CD4-positive, alpha-beta T cell treated with Interleukin-17A for 1 hour (primary cell): ENCODE measurements around the gene BCHE.

Experiments used
- DNase-seq: peaks from one replicate; pipeline ENCODE4 v3.0.0-alpha.2; 2020

The BCHE gene

DNA sequence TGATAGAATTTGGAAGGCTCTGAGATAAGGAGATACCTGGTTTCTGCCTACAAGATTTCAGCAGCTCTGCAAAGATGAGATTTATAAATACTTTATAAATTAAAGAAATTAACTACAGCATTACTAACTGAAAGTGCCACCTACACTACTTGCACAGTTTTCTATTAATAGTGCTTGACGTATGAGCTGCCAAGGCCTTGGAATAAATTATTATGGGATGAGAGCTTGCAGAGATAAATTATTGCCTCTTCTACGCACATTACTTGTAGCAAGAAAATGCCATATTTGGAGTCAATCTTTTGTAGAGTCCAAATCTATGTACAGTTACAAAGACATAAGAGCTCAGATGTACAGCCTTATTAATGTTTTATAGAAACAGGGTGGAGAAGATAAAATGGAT is 89.1 kb downstream of the BCHE start:
- DNase-seq: no peak

DNA sequence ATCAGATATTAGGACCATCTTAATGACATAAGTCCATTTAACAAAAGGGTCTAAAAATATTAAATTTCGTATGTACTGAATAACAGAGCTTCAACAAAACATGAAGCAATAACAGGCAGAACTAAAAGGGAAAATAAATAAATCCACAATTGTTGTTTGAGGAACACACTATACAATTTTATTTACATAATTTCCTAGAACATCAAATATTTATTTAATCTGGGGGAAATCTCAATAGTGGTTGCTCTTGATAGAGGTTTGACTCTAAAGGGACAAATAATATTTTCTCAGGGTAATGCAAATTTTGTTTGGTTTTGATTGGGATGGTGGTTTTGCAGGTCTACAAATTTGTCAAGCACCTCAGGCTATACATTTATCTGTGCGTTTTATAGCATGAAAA is 90.3 kb downstream of the BCHE start:
- DNase-seq: no peak

- no peak for DNase-seq
These were observed 93.2 kb downstream of the BCHE start for GRCh38 chr3:165744025-165744424.

GRCh38 chr3:165742351-165742750 is 94.9 kb downstream of the BCHE start:
- no peak for DNase-seq

DNA sequence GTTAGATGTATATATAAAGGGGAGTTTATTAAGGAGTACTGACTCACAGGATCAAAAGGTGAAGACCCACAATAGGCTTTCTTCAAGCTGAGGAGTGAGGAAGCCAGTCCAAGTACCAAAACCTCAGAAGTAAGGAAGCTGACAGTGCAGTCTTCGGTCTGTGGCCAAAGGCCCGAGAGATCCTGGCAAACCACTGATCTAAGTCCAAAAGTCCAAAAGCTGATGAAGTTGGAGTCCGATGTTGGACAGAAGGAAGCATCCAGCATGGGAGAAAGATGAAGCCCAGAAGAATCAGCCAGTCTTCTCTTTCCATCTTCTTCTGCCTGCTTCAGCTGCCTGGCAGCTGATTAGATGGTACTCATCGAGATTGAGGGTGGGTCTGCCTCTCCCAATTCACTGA is 107.5 kb downstream of the BCHE start:
- DNase-seq: no peak

DNA sequence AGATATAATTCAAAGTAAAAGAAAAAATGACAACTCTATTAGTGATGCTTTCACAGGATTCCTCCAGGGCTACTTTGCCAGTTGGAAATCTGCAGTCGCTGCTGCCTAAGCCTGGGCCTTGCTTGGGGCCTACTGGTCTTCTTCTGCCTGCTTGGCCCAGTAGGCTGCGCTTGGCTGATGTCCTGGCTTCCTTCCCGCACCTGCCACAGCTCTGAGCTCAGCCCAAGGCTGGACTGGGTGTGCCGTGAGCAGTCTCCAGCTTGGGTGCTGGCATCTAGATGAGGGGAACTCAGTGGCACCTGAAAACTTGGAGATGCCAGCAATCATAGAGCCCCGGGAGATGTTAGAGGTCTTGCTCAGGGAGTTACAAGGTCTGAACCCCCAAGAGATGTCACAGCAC is 108.3 kb downstream of the BCHE start:
- DNase-seq: no peak

- DNase-seq: no peak
These were observed 111.9 kb downstream of the BCHE start for GRCh38 chr3:165725296-165725695.
